AG04449 (cell line): Measurements from ENCODE around the gene CENPP.

ENCODE experiments used
- CTCF ChIA-PET: fragments of 350-600 bp; formaldehyde crosslinking; extraction: SDS; loops from one replicate; lab custom pipeline; 2021; ENCODE audit warnings: antibody characterized with exemption; lab: Yijun Ruan, JAX
- POLR2A ChIA-PET: fragments of 400-600, 350-600 bp; formaldehyde crosslinking; extraction: SDS; loops from one replicate; lab custom pipeline; 2020; ENCODE audit warnings: antibody characterized with exemption, inconsistent platforms; lab: Yijun Ruan, JAX
- DNase-seq: peaks from one replicate; pipeline ENCODE4 v3.0.0-alpha.2; 2010; ENCODE audit warnings: low read depth, low spot score
- H3K4me3 ChIP-seq: 2 replicates; pipeline ENCODE4 v1.5.1; 2011; ENCODE audit warnings: low read depth, mild to moderate bottlenecking, control low read depth, low read length
- CTCF ChIP-seq: IDR thresholded peaks from one replicate; pipeline ENCODE4 v1.5.1; 2011; ENCODE audit warnings: mild to moderate bottlenecking, moderate library complexity, low read length, control low read depth, inconsistent platforms; ENCODE audit not compliant: insufficient read depth; ENCODE audit errors: missing control alignments

The CENPP gene

GRCh38 chr9:92455217-92455616, 129.5 kb downstream of the CENPP start:
- no peak for DNase-seq
- CTCF ChIA-PET = interaction anchor here (1.2 kb wide), 1 partner anchor 14 kb away, joined by 3 read pairs; no protein-coding TSS in a partner anchor
- TF ChIP-seq CTCF = no peak
- no peak overlapping the region for H3K4me3 ChIP-seq
- POLR2A ChIA-PET = no interaction called here

- no peak overlapping the region for H3K4me3 ChIP-seq
- ChIA-PET POLR2A (no interaction called here), CTCF (interaction anchor here (1.3 kb wide), 2 partner anchors 11 to 17 kb away, joined by 5 to 6 read pairs; no protein-coding TSS in a partner anchor)
- DNase-seq = no peak
- TF ChIP-seq CTCF = no peak
Observed at GRCh38 chr9:92457576-92457975, 131.8 kb downstream of the CENPP start.

- no peak for TF ChIP-seq CTCF
- POLR2A ChIA-PET = interaction anchor here (0.6 to 0.9 kb wide), 2 partner anchors 32 to 144 kb away, joined by 3 to 4 read pairs; no protein-coding TSS in a partner anchor
- no peak for DNase-seq
- CTCF ChIA-PET = interaction anchor here (0.9 to 3.1 kb wide), 5 partner anchors 10 to 170 kb away, joined by 3 to 11 read pairs (median 5); no protein-coding TSS in a partner anchor
- H3K4me3 ChIP-seq = no peak overlapping the region
Observed at GRCh38 chr9:92463387-92463786, 137.6 kb downstream of the CENPP start.

- CTCF ChIA-PET = interaction anchor here (0.9 to 3.1 kb wide), 4 partner anchors 9 to 170 kb away, joined by 3 to 11 read pairs (median 4); no protein-coding TSS in a partner anchor
- no peak overlapping the region for H3K4me3 ChIP-seq
- DNase-seq = peak; percentile 91
- no peak for TF ChIP-seq CTCF
- POLR2A ChIA-PET = interaction anchor here (0.6 to 0.9 kb wide), 2 partner anchors 32 to 144 kb away, joined by 3 to 4 read pairs; no protein-coding TSS in a partner anchor
Observed at GRCh38 chr9:92463984-92464383, 138.2 kb downstream of the CENPP start.

GRCh38 chr9:92467041-92467440, 141.3 kb downstream of the CENPP start:
- CTCF ChIA-PET = interaction anchor here (1.0 to 4.7 kb wide), 3 partner anchors 12 to 38 kb away, joined by 3 to 38 read pairs (median 5); partner anchors contain the start of gene ASPN
- H3K4me3 ChIP-seq = no peak overlapping the region
- no peak for TF ChIP-seq CTCF
- no peak for DNase-seq
- POLR2A ChIA-PET = no interaction called here

- CTCF ChIA-PET = interaction anchor here (1.6 to 4.7 kb wide), 2 partner anchors 12 to 28 kb away, joined by 5 to 38 read pairs; partner anchors contain the start of gene ASPN
- no peak overlapping the region for H3K4me3 ChIP-seq
- POLR2A ChIA-PET = no interaction called here
- no peak for DNase-seq
- TF ChIP-seq CTCF = no peak
Observed at GRCh38 chr9:92467511-92467910, 141.8 kb downstream of the CENPP start.
